Activated CD8-positive, alpha-beta memory T cell treated with anti-CD3 and anti-CD28 coated beads, Interleukin-2, amount 50 U/mL, for 48 hours (primary cell): ENCODE measurements around the gene EXOC3L2.

Source experiments
- DNase-seq: peaks from one replicate; pipeline ENCODE4 v3.0.0-alpha.2; 2020

EXOC3L2 gene

GRCh38 chr19:45179072-45179891, 65.9 kb downstream of the EXOC3L2 start:
- DNase-seq = peak; percentile 75

- DNase-seq = peak; percentile 99
Measured at GRCh38 chr19:45178262-45179071, 66.7 kb downstream of the EXOC3L2 start, which contains the start of gene BLOC1S3. Gene BLOC1S3 (plus strand): TSS chr19:45178784. CDS start chr19:45179297, 513 bp downstream.

- DNase-seq = no peak
Measured at GRCh38 chr19:45177817-45178261, 67.4 kb downstream of the EXOC3L2 start, which contains the start of gene TRAPPC6A. Gene TRAPPC6A (minus strand): TSS chr19:45178237. CDS start chr19:45178218, 19 bp downstream.

GRCh38 chr19:45175515-45176345, 69.5 kb downstream of the EXOC3L2 start:
- DNase-seq = no peak

- DNase-seq = no peak
Measured at GRCh38 chr19:45173816-45174215, 71.4 kb downstream of the EXOC3L2 start.

GRCh38 chr19:45172611-45173208, 72.5 kb downstream of the EXOC3L2 start:
- no peak for DNase-seq

- DNase-seq = no peak
Measured at GRCh38 chr19:45172173-45172572, 73.0 kb downstream of the EXOC3L2 start.

- DNase-seq = no peak
Measured at GRCh38 chr19:45171211-45171623, 74.0 kb downstream of the EXOC3L2 start.

GRCh38 chr19:45170146-45171106, 74.8 kb downstream of the EXOC3L2 start:
- DNase-seq = no peak

GRCh38 chr19:45169602-45170001, 75.6 kb downstream of the EXOC3L2 start:
- DNase-seq = no peak

- DNase-seq = no peak
Measured at GRCh38 chr19:45168767-45169351, 76.3 kb downstream of the EXOC3L2 start.

- DNase-seq = no peak
Measured at GRCh38 chr19:45166723-45167252, 78.4 kb downstream of the EXOC3L2 start.

GRCh38 chr19:45164577-45165335, 80.5 kb downstream of the EXOC3L2 start:
- peak; percentile 83 for DNase-seq

- no peak for DNase-seq
Measured at GRCh38 chr19:45163751-45164460, 81.3 kb downstream of the EXOC3L2 start.

- no peak for DNase-seq
Measured at GRCh38 chr19:45163156-45163555, 82.1 kb downstream of the EXOC3L2 start.

GRCh38 chr19:45162608-45163143, 82.5 kb downstream of the EXOC3L2 start:
- DNase-seq = no peak
